Left lobe of liver (tissue), 2 donors: ENCODE data around the gene DDAH1. TPM values are rescaled to one million over a fixed set of nuclear protein-coding genes. Genes with fewer than 3 reads are reported as not detected.

Source experiments
- ATAC-seq: fragments of 200-7000 bp; cut with Tn5 transposase; one replicate; pipeline ENCODE4 v1.9.1; 2020; ENCODE audit warnings: mild to moderate bottlenecking, moderate library complexity
- DNase-seq: peaks from one replicate; pipeline ENCODE4 v3.0.0-alpha.2; 2020; ENCODE audit warnings: low spot score
- total RNA-seq: library from RNA; stranded (reverse); gene quantifications from one replicate; pipeline ENCODE4 v1.2.1, GENCODE V29; 2021
- donor health status: DM: no; HTN: no; CAD: no; lungs with moderate emphysema.
- donor health status: DM: no; HTN: yes; CAD: no.

The DDAH1 gene
- total RNA-seq, 1 donor from 2014 or later = 70.6 TPM

DNA sequence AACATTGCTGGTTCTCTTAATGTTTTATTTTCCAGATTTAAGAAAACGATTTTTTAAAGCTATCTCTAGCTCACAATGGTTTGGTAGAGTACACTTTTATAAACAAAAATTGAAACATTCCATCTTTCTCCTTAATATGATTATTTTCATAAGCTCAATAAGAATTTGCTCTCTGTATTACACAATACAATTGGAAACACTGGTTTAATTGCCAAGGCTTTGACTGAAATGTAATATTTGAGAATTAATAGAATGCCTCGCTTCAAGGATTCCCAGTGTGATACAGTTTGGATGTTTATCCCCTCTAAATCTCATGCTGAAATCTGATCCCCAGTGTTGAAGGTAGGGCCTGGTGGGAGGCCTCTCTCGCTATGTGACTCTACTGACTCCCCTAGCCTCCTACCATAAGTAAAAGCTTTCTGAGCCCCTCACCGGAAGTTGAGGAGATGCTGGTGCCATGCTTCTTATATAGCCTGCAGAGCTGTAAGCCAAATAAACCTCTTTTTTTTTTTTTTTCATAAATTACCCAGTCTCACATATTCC lies 67.4 kb downstream of the DDAH1 start:
- ATAC-seq (no peak), DNase-seq (no peak)

DNA sequence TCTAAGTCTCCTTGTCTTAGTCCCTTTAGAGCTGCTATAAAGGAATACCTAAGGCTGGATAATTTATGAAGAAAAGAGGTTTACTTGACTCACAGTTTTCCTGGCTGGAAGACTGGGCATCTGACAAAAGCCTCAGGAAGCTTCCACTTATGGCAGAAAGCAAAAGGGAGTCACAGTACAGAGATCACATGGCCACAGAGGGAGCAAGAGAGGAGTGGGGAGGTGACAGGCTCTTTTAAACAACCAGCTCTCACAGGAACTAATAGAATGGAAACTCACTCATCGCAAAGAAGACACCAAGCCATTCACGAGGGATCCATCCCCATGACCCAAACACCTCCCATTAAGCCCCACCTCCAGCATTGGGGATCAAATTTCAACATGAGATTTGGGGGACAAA lies 68.8 kb downstream of the DDAH1 start:
- no peak for DNase-seq

DNA sequence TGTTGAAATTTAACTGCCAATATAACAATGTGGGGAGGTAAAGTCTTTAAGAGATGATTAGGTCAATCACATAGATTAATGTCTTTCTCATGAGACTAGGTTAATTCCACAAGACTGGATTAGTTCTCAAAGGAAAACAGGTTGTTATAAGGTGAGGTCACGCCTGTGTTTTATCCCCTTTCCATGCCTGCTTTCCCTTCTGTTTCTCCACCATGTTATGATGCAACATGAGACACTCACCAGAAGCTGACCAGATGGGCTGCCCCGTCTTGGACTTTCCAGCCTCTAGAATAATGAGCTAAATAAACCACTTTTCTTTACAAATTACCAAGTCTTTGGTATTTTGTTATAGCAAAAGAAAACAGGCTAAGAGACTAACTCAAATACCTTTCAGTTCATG lies 70.8 kb downstream of the DDAH1 start:
- no peak for ATAC-seq

More for the DNA sequence above, 68.8 kb downstream of the DDAH1 start:
- no peak for ATAC-seq

DNA sequence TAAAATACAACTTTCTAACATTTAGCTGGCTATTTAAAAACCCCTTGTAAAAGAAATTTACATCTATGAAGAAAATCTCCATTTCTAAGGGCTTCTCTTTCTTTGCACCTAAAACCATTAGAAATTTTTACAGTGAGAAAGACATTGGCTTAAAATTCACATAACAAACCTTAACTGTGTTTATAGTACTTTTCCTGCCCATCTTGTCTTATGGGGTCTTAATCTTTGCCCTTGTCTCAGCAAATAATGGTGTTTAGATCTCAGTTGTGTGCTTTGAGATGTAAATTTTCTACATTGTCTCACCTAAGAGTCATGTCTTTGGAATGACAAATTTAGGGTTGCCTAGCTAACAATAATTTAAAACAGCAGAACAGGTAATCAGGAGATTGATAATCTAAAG lies 71.5 kb downstream of the DDAH1 start:
- no peak for DNase-seq
- ATAC-seq = no peak

More for the DNA sequence above, 70.8 kb downstream of the DDAH1 start:
- no peak for DNase-seq

DNA sequence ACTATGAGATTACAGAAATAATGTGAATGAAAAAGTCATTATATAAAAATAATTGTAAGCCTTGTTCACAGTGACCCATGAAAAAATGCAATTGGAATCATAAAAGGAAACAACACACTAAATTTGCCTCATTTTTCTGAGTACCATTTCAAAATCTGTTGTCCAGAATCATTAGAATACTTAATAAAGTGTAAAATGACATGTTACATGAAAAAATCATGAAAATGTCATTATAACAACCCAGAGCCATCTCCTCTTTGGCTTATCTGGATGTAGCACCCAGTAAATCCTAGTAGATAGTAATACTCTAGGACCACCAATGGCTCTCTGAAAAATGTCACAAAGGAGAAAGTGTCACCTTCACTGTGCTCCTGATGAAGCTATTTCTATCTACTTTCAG lies 76.5 kb downstream of the DDAH1 start:
- ATAC-seq = no peak
- no peak for DNase-seq

DNA sequence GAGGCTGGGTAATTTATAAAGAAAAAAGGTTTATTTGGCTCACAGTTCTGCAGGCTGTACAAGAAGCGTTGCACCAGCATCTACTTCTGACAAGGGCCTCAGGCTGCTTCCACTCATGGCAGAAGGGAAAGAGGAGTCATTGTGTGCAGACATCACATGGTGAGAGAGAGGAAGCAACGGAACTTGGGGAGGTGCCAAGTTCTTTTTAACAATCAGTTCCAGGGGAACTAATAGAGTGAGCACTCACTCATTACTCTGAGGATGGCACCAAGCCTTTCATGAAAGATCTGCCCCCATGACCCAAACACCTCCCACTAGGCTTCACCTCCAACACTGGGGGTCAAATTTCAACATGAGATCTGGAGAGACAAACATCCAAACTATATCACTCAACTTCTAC lies 77.2 kb downstream of the DDAH1 start:
- DNase-seq (no peak), ATAC-seq (no peak)

DNA sequence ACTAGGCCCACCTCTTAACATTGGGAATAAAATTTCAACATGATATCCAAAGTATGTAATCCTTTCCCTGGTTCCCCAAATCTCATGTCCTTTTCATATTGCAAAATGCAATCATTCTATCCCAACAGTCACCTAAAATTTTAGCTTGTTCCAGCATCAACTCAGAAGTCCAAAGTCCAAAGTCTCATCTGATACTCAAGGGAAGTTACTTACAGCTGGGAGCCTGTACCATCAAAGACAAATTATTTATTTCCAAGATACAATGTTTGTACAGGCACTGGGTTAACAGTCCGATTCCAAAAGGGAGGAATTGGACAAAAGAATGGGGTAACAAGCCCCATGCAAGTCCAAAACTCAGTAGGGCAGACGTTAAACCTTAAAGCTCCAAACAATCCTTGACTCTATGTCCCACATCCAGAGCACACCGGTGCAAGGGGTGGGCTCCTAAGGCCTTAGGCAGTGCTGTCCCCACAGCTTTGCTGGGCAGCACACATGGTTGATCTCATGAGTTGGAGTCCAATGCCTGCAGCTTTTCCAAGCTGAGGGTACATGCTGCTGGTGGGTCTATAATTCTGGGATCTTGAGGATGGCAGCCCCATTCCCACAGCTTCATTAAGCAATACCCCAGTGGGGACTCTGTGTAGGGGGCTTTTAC lies 78.8 kb downstream of the DDAH1 start:
- ATAC-seq (peak; percentile 80), DNase-seq (no peak)

DNA sequence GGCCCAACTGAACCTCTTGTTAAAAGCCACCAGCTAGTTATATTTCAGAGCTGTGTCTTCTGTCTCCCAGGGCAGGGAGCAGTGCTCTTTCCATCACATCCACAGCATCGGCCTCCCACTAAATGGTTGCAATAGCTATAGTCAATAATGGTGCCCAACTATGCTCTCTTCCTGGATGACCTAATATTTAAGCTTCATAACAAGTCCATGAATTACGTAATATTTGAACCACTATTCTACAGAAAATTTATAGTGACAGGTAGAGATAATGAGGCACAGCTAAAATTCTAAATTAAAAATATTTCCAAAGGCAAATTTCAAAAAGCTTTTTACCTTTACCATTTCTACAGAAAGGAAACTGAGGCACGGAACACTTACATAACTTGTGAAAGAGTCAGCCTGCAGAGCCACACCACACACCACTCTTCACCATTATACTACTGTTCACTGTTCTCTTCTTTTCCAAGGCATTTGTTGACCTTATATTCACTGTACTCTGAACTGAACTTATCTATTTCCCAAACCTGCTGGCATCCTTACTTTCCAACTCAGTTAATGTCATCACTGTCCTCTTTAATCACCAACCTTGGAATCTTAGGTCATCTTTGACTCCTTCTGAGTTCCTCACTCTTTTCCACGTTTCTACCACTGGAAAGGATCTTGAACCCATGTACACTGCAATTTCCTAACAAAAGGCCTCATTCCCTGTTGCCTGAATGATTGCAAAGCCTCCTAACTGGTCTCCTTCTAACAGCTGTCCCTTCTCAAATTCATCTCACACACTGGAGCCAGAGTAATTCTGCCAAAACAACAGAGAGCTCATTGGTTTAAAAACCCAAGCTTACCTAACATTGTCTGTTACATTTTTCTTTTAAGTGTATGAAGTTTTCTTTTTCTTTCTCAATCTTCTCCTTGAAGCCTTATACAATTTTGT lies 85.5 kb downstream of the DDAH1 start:
- ATAC-seq = peak; percentile 86
- no peak for DNase-seq

DNA sequence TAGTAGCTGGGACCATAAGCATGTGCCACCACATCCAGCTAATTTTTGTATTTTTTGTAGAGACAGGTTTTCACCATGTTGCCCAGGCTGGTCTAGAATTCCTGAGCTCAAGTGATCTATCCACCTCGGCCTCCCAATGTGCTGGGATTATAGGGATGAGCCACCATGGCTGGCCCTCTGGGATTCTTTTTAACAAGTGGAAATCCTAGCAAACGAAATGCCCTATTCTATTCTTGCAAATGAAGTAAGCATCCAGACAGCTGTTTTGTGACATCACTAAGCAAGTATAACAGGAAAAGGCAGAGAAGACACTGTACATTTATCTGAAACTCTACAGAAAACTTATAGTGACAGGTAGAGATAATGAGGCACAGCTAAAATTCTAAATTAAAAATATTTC lies 86.4 kb downstream of the DDAH1 start:
- no peak for DNase-seq
- no peak for ATAC-seq

DNA sequence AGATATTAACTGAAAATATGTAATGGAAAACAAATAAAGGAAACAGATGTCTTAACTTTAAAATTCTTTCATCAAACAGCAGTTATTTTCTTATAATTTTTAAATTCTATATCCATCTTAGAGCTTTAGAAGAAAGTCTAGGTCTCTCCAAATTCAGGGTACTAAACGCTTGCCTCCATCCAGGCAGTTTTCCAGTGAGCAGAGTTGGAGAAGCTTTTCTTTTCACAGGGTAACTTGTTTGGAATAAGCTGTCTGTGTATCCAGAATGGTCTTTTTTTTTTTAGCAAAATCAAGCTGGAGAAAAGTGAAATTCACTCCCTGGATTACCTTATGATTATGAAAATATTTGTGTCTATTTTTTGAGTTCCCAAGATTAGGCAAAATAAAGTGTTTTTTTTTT lies 88.6 kb downstream of the DDAH1 start:
- DNase-seq (no peak), ATAC-seq (no peak)

DNA sequence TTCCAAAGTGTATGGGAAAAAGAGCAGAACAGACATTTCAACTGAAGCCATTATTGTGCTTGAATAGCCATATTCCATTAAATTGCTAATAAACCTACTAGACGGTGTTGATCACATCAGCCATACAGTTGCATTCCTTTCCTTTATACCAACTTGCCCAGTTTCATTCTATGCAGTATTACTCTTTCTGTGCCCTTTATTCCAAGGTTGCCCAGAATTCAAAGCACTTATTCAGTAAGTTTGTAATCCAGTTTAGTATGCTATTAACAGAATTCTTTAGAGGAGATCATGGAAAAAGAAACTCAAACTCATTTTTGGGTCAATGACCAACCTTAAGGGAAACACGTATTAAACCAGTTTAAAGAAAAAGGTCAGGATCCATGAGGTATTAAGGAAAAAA lies 89.5 kb downstream of the DDAH1 start:
- ATAC-seq (peak; percentile 21), DNase-seq (no peak)

DNA sequence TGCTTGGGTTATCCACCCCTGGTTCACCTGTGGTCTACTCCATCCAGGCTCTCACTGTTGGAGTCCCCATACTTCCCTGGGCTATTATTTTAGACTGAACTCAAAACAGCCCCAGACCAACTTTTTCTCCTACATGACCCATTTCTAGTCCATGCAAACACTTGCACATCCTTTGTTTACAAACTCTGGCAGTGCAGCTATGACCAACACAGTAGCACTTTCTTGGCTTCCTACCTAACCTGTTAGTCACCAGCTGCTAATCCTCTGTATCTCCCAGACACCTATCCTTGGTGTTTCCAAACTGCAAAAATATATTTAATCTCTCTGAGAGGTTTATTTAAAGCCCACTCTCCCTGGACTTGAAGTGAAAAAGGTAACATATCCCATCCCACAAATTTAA lies 90.8 kb downstream of the DDAH1 start:
- no peak for DNase-seq

DNA sequence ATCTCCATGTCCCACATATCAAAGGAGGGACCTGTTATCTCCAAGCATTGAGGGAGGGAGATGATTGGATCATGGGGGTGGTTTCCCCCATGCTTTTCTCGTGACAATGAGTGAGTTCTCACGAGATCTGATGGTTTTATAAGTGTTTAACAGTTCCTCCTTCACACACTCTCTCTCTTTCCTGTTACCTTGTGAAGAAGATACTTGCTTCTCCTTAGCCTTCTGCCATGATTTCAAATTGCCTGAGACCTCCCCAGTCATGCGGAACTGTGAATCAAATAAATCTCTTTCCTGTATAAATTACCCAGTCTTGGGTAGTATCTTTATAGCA lies 91.6 kb downstream of the DDAH1 start:
- DNase-seq (no peak), ATAC-seq (no peak)

More for the DNA sequence above, 90.8 kb downstream of the DDAH1 start:
- peak; percentile 88 for ATAC-seq

DNA sequence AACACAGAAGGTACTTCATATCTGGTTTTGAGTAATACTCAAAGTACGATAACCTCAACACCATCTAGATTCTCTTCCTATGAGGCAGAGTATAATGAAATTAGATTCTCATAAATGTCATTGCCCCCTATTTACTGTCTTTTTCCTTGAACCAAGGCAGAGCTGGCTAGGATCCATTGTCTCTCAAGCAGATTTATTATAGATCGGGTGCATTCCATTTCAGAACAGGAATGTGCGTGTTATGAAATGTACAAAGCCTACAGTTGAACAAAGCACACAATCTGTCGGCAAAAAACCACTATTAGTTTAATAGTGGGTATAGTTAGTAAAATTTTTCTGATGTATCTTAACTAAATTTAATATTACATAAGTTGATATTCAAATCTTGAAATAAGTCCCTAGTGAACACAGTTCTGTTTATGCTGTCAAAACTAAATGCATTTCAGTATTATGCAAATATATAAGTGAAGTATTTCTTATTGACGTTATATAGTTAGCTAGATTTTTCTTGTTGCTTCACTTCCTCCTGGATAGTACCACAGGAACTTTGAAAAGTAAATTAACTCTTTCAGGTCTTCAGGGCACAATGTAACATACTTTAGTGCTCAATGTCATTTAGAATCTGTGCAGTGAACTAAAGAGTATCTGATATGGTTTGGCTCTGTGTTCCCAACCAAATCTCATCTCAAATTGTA lies 92.1 kb downstream of the DDAH1 start:
- ATAC-seq (no peak), DNase-seq (no peak)

DNA sequence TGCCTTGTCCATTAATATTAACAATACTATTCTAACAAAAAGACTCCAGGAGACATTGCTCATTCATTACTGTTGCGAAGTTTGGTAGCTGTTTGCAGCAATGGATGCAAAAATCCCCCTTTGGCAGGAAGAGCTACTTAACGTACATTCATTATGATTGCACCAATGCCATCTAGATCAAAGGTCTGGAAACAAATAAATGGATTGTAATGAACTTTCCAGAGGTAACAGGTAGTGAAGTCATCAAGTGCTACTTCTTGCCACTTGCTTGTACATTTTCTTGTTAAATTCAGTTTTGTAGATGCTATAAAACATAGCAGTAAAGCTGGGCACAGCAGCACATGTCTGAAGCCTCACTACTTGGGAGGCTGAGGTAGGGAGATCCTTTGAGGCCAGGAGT lies 93.9 kb downstream of the DDAH1 start:
- DNase-seq (no peak), ATAC-seq (peak; percentile 28)

DNA sequence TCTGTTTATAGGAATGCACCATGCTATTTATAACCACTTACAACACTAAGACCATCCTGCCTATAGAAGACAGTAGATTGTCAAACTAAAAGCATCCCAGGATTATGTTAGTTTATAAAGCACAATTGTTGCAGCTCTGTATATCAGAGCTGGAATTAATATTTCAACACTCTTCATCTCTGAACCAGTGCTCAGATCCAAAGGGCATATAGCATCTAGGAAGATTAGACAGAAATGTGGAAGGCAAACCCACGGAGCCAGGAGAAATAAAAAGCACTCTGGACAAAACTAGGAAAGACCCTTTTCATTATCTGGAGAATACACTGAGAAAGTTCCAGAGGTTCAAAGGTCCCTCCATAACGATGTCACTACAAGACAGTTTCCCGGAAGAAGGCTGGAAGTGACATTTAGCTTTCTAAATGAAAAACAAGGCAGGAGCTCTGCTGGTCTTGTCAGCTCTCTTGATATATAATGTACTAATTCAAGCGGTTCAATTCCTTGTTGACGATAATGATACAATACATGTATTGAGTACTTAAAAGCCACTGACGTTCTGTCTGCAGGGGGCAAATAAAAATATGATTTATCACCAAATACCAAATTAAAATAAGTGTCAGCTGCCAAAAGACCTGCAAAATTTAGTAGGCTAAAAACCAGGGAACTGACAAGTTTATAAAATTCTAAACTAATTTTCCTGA lies 96.7 kb downstream of the DDAH1 start:
- ATAC-seq = peak; percentile 42

DNA sequence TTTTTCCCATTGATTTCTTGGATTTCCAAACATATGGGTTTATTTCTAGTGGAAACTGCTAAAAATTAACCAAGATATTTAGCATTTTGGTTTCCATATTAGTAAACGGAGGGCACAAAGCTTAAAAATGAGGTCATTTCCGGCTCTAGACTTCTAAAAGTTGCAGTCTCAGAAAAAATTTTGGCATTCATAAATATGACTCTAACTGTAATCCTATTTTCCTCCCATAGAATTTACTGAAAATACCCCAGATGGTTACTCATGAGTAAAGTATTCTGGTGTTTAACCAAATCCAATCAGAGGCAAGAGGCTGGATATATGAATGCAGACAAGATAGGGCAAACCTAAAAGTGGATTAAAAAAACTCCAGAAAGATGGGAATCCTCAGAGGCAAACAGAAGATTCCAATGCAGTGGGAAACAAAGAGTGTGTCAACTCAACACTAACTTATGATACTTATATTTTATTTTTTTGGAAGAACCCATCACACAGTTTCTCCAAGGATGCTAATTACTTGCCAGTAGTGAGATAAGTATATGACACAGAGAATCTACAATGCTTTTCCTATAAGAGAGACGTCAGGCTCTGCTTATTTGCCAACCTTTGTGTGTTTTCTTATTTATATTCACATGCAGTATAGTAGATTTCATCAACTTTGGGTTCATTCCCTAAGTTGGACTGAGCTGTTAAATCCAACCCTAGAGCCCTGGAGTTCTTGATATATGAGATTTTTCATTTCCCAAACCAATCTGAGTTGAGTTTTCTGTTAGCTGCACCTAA lies 98.4 kb downstream of the DDAH1 start:
- ATAC-seq (no peak), DNase-seq (no peak)

More for the DNA sequence above, 96.7 kb downstream of the DDAH1 start:
- no peak for DNase-seq

DNA sequence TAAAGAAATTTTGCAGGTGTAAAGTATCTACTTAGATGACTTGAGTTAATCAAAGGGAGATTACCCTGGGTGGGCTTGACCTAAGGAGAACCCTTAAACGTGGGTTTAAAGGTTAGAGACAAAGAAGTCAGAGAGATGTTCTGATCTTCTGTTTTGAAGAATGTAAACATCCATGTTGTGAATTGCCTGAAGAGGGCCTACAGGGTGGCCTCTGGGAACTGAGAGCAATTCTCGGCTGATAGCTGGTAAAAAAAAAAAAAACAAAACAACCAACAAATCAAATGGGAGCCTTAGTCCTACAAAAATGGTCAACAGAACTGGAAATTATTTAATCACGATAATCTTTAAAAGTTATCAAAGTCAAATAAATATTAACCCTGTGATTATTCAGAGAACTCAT lies 99.1 kb downstream of the DDAH1 start:
- no peak for ATAC-seq
- no peak for DNase-seq

DNA sequence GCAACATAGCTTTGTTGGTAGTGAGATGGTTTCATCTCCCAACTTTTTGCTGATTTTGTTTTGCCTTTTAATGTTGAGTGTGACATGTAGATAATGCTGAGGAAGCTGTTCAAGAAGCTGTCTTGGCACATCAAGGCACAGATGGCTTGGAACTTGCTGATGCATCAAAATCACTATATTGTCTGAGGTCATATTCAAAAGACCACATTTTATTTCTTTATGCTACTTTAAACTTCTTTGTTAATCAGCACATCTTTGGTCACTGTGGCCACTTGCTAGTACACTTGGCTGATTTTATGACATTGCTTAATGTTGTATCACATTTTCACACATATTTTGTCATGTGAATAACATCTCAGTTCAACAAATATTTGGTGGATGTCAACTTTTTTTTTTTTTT lies 101.4 kb downstream of the DDAH1 start:
- ATAC-seq (no peak), DNase-seq (no peak)

DNA sequence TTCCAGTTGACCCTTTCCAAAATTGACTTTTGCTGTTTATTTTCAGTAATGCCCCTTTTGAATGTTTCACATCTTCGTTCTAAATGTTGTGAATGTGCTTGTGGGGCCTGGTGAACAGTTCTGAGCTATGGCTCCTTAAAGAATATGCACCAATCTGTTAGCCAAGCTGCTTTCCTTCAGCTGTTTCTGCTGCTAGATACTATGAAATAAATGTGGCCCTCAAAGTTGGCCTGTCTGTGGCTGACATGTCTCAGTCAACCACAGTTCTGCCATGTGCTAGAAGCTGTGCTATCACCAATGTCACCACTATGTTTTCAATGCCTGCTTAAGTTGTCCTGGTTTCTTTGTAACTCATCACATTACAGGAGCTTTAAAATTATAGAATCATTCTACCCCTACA lies 101.9 kb downstream of the DDAH1 start:
- ATAC-seq = peak; percentile 13
- no peak for DNase-seq
